ENCODE results near the gene APOC1.
"Not testable (repeated sequence)": the region's sequence is repeated elsewhere in the genome, so short reads cannot be mapped to it uniquely, and the experiment has no call there.

Gene APOC1

DNA sequence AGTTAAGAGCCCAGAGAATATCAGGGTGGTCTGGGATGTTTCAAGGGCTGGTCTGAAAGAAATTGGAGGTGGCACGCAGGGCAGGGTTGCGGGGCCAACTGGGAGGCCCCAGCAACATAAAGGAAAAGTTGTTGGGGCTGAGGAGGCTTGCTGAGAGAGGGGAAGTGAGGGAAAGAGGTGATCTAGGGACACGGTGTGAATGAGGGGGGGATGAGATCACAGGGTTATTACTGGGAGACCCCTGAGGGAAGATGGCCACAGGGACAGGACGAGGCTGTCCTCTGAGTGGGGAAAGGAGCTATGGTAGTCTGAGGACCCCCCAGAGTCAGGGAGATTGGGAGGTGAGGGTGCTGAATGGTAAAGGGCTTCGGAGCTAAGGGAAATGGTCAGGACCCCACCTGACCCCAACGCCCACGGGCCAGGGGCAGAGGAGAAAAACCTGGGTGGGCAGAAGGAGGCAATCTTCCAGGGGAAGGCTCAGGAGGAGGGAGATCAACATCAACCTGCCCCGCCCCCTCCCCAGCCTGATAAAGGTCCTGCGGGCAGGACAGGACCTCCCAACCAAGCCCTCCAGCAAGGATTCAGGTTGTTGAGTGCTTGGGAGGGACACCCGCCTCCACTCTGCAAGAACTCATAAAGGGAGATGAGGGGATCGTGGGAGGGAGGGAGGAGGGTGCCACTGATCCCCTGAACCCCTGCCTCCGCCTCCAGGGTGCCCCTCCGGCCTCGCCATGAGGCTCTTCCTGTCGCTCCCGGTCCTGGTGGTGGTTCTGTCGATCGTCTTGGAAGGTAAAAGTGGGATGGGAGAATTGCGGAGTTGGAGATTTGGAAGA, 12.1 kb downstream of the APOC1 start:
- not testable (repeated sequence) for H3K9ac ChIP-seq (ENCODE audit: low read length); H3K4me3 ChIP-seq (ENCODE audit: low read depth in 1 of 2, low read length in 2 of 2); H3K4me1 ChIP-seq (ENCODE audit: insufficient read depth, low read length)

DNA sequence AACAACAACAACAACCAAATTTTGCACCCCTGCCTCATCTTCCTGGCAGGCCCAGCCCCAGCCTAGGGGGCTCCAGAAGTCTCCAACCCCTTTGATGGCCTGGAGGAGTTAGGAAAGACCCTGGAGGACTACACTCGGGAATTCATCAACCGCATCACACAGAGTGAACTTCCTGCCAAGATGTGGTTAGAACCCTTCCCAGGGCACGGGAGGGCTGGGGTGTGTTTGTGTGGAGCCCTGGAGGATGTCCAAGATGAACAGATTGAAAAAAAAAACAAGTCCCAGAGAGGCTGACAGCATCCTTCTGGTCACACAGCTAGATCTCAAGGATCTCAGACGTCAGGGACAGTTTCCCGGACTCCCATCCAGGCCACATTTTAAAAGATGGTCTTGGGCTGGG, 13.3 kb downstream of the APOC1 start:
- H3K4me1 ChIP-seq (ENCODE audit: insufficient read depth, low read length) = peaks cover 4% of the 10 kb centered on the region
- H3K27me3 ChIP-seq (ENCODE audit: control insufficient read depth in 1 of 2, insufficient read depth in 2 of 2, low read length in 2 of 2) = no peaks in the 10 kb centered on the region
- no peak overlapping the region for H3K27ac ChIP-seq (ENCODE audit: low read depth, low read length)
- H3K4me3 ChIP-seq (ENCODE audit: low read depth in 1 of 2, low read length in 2 of 2) = no peak overlapping the region
- H3K9ac ChIP-seq (ENCODE audit: low read length) = no peak overlapping the region
- no peaks in the 10 kb centered on the region for H3K9me3 ChIP-seq (ENCODE audit: low read length)
- no peaks in the 10 kb centered on the region for H3K36me3 ChIP-seq (ENCODE audit: insufficient read depth, low read length)

More for the DNA sequence above, 12.1 kb downstream of the APOC1 start:
- not testable (repeated sequence) for H3K9me3 ChIP-seq (ENCODE audit: low read length); H3K36me3 ChIP-seq (ENCODE audit: insufficient read depth, low read length); H3K27ac ChIP-seq (ENCODE audit: low read depth, low read length); H3K27me3 ChIP-seq (ENCODE audit: control insufficient read depth in 1 of 2, insufficient read depth in 2 of 2, low read length in 2 of 2)

DNA sequence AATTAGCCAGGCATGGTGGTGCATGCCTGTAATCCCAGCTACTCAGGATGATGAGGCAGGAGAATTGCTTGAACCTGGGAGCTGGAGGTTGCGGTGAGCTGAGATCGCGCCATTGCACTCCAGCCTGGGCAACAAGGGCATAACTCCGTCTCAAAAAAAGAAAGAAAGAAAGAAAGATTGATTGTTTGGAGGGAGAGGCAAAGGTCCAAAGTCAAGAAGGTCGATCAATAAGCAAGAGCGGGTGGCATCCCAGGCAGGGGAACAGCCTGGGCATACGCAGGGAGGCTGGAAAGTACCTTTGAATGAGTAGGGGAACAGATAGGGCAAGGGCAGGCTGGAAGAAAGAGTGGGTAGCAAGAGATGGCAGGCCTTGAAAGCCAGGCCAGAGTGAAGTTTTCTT, 15.7 kb downstream of the APOC1 start:
- H3K4me3 ChIP-seq (ENCODE audit: low read depth in 1 of 2, low read length in 2 of 2) = no peak overlapping the region
- no peak overlapping the region for H3K9ac ChIP-seq (ENCODE audit: low read length)
- H3K4me1 ChIP-seq (ENCODE audit: insufficient read depth, low read length) = peaks cover 4% of the 10 kb centered on the region
- H3K27me3 ChIP-seq (ENCODE audit: control insufficient read depth in 1 of 2, insufficient read depth in 2 of 2, low read length in 2 of 2) = no peaks in the 10 kb centered on the region
- H3K36me3 ChIP-seq (ENCODE audit: insufficient read depth, low read length) = no peaks in the 10 kb centered on the region
- no peaks in the 10 kb centered on the region for H3K9me3 ChIP-seq (ENCODE audit: low read length)
- H3K27ac ChIP-seq (ENCODE audit: low read depth, low read length) = no peak overlapping the region

DNA sequence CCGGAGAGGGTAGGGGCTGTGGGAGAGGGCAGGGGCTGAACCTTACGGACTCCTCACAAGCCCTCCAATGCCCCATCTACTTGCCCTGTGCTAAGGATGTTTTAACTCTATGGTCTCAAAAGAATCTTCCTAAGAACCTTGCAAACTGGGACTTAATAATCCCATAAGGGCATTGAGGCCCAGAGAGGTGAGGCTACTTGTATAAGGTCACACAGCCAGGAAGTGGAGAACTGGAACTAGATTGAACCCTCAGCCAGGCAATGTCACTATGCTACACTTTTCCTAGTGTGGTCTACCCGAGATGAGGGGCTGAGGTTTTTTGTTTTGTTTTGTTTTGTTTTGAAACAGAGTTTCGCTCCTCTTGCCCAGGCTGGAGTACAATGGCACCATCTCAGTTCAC, 17.1 kb downstream of the APOC1 start:
- H3K9ac ChIP-seq (ENCODE audit: low read length) = no peak overlapping the region
- no peaks in the 10 kb centered on the region for H3K36me3 ChIP-seq (ENCODE audit: insufficient read depth, low read length)
- no peak overlapping the region for H3K27ac ChIP-seq (ENCODE audit: low read depth, low read length)
- no peaks in the 10 kb centered on the region for H3K27me3 ChIP-seq (ENCODE audit: control insufficient read depth in 1 of 2, insufficient read depth in 2 of 2, low read length in 2 of 2)
- peaks cover 4% of the 10 kb centered on the region for H3K4me1 ChIP-seq (ENCODE audit: insufficient read depth, low read length)
- no peak overlapping the region for H3K4me3 ChIP-seq (ENCODE audit: low read depth in 1 of 2, low read length in 2 of 2)
- no peaks in the 10 kb centered on the region for H3K9me3 ChIP-seq (ENCODE audit: low read length)

DNA sequence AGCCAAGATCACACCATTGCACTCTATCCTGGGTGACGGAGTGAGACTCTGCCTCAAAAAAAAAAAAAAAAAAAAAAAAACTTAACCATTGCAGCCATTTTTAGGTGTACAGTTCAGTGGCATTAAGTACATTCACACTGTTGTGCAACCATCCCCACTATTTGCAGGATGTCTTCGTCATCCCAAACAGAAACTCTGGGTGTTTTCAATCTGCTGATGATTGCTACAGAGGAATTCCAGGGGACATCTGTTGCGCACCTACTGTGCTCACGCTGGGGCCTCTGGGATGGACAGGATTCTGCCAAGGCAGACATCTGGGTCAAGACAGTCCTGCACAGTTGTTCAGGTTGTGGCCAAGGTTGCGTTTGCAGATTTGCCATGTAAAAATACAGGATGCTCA, 25.3 kb downstream of the APOC1 start:
- H3K27ac ChIP-seq (ENCODE audit: low read depth, low read length) = no peak overlapping the region
- H3K4me1 ChIP-seq (ENCODE audit: insufficient read depth, low read length) = no peaks in the 10 kb centered on the region
- no peak overlapping the region for H3K9ac ChIP-seq (ENCODE audit: low read length)
- H3K4me3 ChIP-seq (ENCODE audit: low read depth in 1 of 2, low read length in 2 of 2) = no peak overlapping the region
- no peaks in the 10 kb centered on the region for H3K36me3 ChIP-seq (ENCODE audit: insufficient read depth, low read length)
- H3K27me3 ChIP-seq (ENCODE audit: control insufficient read depth in 1 of 2, insufficient read depth in 2 of 2, low read length in 2 of 2) = no peaks in the 10 kb centered on the region
- no peaks in the 10 kb centered on the region for H3K9me3 ChIP-seq (ENCODE audit: low read length)

DNA sequence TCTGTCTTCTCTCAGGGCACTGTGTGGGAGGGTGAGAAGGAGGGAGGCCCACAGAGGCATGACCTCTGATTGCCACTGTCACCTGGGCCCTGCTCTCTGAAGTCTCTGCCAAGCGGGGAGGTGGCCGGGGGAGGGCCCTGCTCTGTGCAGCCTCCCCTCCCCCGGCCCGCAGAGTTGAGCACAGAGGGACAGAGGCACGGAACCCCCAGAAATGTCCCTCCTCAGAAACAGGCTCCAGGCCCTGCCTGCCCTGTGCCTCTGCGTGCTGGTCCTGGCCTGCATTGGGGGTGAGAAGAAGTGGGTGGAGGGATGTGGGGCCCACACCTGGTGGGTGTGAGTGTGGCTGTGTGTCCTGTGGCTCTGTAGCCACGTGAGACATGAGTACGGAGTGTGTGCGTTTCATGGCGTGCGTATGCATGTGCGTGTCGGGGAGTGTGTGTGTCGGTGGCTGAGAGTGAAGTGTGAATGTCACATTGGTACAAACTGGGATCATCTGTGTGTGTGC, 27.7 kb downstream of the APOC1 start, which contains the start of gene APOC4:
Gene APOC4 (plus strand): TSS at position 171 of the 505 bp plus-strand sequence. CDS start 41 bp downstream, at position 212.
- Histone ChIP-seq H3K27ac (ENCODE audit: low read depth, low read length) (no peak within 1 kb of the TSS), H3K36me3 (ENCODE audit: insufficient read depth, low read length) (no peaks in the 10 kb centered on the region), H3K27me3 (ENCODE audit: control insufficient read depth in 1 of 2, insufficient read depth in 2 of 2, low read length in 2 of 2) (no peaks in the 10 kb centered on the region), H3K4me3 (ENCODE audit: low read depth in 1 of 2, low read length in 2 of 2) (no peak within 1 kb of the TSS), H3K9ac (ENCODE audit: low read length) (no peak within 1 kb of the TSS), H3K9me3 (ENCODE audit: low read length) (no peaks in the 10 kb centered on the region), H3K4me1 (ENCODE audit: insufficient read depth, low read length) (no peaks in the 10 kb centered on the region)

DNA sequence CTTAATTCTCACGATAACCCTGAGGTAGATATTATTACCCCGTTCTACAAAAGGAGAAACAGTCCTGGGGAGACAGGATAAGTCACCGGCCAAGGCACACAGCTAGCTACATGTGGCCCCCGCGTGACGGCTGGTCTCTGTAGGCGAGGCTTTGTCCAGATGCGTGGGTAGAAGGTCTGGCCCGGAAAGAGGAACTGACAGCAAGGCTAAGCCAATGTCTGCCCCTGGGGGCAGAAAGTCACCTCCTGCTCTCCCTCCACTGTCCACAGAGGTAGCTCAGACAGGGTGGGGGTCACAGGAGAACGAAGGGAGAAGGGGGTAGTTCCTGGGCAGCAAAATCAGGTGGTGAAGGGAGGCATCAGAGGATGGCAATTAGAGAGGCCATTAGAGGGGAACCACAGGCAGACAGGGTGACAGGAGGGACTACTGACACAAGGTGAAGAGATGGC, 29.4 kb downstream of the APOC1 start:
- Histone ChIP-seq H3K4me1 (ENCODE audit: insufficient read depth, low read length) (no peaks in the 10 kb centered on the region), H3K4me3 (ENCODE audit: low read depth in 1 of 2, low read length in 2 of 2) (no peak overlapping the region), H3K9ac (ENCODE audit: low read length) (no peak overlapping the region), H3K27me3 (ENCODE audit: control insufficient read depth in 1 of 2, insufficient read depth in 2 of 2, low read length in 2 of 2) (no peaks in the 10 kb centered on the region), H3K9me3 (ENCODE audit: low read length) (no peaks in the 10 kb centered on the region), H3K27ac (ENCODE audit: low read depth, low read length) (no peak overlapping the region), H3K36me3 (ENCODE audit: insufficient read depth, low read length) (no peaks in the 10 kb centered on the region)

DNA sequence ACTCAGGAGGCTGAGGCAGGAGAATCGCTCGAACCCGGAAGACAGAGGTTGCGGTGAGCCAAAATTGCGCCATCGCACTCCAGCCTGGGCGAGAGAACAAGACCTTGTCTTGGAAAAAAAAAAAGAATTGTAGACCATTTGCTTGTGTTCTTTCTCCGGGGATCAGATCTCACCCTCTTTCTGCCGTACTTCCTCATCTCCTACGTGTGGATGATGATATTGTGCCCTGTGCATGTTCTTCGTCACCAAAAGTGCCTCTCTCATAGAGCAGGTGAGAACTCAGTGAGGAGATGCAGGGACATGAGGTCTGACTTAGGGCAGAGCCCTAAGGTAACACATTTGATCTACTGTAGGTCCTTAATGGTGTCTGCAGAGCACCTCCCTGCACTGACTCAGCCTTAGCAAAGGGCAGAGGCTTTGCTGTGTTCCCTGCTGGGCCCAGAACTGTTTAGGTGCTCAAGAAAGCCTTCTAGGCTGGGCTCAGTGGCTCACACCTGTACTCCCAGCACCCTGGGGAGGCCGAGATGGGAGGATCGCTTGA, 32.7 kb downstream of the APOC1 start:
- Histone ChIP-seq H3K27me3 (ENCODE audit: control insufficient read depth in 1 of 2, insufficient read depth in 2 of 2, low read length in 2 of 2) (no peaks in the 10 kb centered on the region), H3K9ac (ENCODE audit: low read length) (no peak overlapping the region), H3K4me1 (ENCODE audit: insufficient read depth, low read length) (no peaks in the 10 kb centered on the region), H3K4me3 (ENCODE audit: low read depth in 1 of 2, low read length in 2 of 2) (no peak overlapping the region), H3K36me3 (ENCODE audit: insufficient read depth, low read length) (no peaks in the 10 kb centered on the region), H3K9me3 (ENCODE audit: low read length) (no peaks in the 10 kb centered on the region), H3K27ac (ENCODE audit: low read depth, low read length) (no peak overlapping the region)

DNA sequence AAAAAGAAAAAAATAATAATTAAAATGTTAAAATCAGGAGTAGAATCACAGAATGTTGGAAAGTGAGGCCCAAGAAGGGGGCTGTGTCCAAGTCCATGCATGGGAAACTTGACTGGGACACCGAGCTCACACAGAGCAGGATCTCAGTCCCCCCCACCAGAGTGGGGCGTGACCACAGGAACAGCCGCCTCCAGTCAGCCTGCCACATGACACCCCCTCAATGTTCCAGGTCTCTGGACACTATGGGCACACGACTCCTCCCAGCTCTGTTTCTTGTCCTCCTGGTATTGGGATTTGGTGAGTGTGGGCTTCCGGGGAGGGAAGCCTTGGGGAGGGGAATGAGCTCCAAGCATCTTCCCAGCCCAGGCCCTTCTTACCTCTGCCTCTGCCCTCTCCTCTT, 33.8 kb downstream of the APOC1 start:
- Histone ChIP-seq H3K36me3 (ENCODE audit: insufficient read depth, low read length) (no peaks in the 10 kb centered on the region), H3K9ac (ENCODE audit: low read length) (no peak overlapping the region), H3K27me3 (ENCODE audit: control insufficient read depth in 1 of 2, insufficient read depth in 2 of 2, low read length in 2 of 2) (no peaks in the 10 kb centered on the region), H3K4me3 (ENCODE audit: low read depth in 1 of 2, low read length in 2 of 2) (no peak overlapping the region), H3K27ac (ENCODE audit: low read depth, low read length) (no peak overlapping the region), H3K4me1 (ENCODE audit: insufficient read depth, low read length) (peaks cover 3% of the 10 kb centered on the region), H3K9me3 (ENCODE audit: low read length) (no peaks in the 10 kb centered on the region)

DNA sequence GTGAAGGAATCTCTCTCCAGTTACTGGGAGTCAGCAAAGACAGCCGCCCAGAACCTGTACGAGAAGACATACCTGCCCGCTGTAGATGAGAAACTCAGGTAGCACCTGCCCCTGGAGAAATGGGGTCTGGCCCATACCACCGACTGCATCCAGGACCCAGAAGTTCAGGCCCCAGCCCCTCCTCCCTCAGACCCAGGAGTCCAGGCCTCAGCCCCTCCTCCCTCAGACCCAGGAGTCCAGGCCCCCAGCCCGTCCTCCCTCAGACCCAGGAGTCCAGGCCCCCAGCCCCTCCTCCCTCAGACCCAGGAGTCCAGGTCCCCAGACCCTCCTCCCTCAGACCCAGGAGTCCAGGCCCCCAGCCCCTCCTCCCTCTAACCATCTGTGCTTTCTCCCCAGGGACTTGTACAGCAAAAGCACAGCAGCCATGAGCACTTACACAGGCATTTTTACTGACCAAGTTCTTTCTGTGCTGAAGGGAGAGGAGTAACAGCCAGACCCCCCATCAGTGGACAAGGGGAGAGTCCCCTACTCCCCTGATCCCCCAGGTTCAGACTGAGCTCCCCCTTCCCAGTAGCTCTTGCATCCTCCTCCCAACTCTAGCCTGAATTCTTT, 34.5 kb downstream of the APOC1 start:
- Histone ChIP-seq H3K36me3 (ENCODE audit: insufficient read depth, low read length) (no peaks in the 10 kb centered on the region), H3K27ac (ENCODE audit: low read depth, low read length) (no peak overlapping the region), H3K9me3 (ENCODE audit: low read length) (no peaks in the 10 kb centered on the region), H3K4me1 (ENCODE audit: insufficient read depth, low read length) (peaks cover 9% of the 10 kb centered on the region), H3K27me3 (ENCODE audit: control insufficient read depth in 1 of 2, insufficient read depth in 2 of 2, low read length in 2 of 2) (no peaks in the 10 kb centered on the region), H3K4me3 (ENCODE audit: low read depth in 1 of 2, low read length in 2 of 2) (no peak overlapping the region), H3K9ac (ENCODE audit: low read length) (no peak overlapping the region)

DNA sequence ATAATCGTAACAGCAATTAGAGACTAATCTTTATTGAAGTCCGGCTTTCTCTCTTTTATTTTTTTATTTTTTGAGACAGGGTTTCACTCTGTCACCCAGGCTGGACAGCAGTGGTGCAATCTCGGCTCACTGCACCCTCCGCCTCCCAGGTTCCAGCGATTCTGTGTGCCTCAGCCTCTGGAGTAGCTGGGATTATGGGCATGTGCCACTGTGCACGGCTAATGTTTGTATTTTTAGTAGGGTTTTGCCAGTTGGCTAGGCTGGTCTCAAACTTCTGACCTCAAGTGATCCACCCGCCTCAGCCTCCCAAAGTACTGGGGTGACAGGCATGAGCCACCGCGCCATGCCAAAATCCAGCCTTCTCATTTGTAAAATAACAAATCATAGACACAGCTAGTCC, 35.1 kb downstream of the APOC1 start:
- H3K4me1 ChIP-seq (ENCODE audit: insufficient read depth, low read length) = peaks cover 14% of the 10 kb centered on the region
- H3K36me3 ChIP-seq (ENCODE audit: insufficient read depth, low read length) = no peaks in the 10 kb centered on the region
- no peaks in the 10 kb centered on the region for H3K9me3 ChIP-seq (ENCODE audit: low read length)
- no peak overlapping the region for H3K4me3 ChIP-seq (ENCODE audit: low read depth in 1 of 2, low read length in 2 of 2)
- no peaks in the 10 kb centered on the region for H3K27me3 ChIP-seq (ENCODE audit: control insufficient read depth in 1 of 2, insufficient read depth in 2 of 2, low read length in 2 of 2)
- H3K9ac ChIP-seq (ENCODE audit: low read length) = no peak overlapping the region
- no peak overlapping the region for H3K27ac ChIP-seq (ENCODE audit: low read depth, low read length)

All from muscle layer of colon (tissue), 2 donors.